Erythroblast (primary cell): ENCODE results near the gene CCDC106.

Experiments used
- GATA1 ChIP-seq: IDR thresholded peaks from 2 replicates; pipeline ENCODE4 v1.6.1; 2011; ENCODE audit warnings: low read depth, mild to moderate bottlenecking, control low read depth, low read length, moderate library complexity
- POLR2A ChIP-seq: IDR thresholded peaks from 2 replicates; pipeline ENCODE4 v1.6.1; 2011; ENCODE audit warnings: mild to moderate bottlenecking, low read length

DNA sequence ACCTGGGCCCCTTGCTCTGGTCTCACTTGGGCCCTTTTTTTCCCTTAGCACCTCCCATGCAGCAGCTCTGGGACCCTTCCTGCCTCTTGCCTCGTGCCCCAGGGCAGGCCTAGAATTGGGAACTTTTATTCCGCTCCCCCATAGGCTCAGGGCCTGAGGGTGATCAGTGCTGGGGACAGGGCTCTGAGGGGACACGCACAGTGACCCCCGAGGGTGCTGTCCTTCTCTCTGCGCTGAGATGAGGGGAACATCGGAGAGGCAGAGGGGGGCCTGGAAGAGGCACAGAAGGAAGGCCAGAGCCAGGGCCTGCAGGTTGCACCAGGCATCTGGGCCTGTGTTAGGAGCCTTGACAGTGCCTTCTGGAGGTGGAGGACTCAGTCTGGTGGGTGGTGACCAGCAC, 37.8 kb downstream of the CCDC106 start:
- TF ChIP-seq POLR2A (no peak), GATA1 (no peak)
